ENCODE data around the gene ZXDC.

Gene ZXDC

DNA sequence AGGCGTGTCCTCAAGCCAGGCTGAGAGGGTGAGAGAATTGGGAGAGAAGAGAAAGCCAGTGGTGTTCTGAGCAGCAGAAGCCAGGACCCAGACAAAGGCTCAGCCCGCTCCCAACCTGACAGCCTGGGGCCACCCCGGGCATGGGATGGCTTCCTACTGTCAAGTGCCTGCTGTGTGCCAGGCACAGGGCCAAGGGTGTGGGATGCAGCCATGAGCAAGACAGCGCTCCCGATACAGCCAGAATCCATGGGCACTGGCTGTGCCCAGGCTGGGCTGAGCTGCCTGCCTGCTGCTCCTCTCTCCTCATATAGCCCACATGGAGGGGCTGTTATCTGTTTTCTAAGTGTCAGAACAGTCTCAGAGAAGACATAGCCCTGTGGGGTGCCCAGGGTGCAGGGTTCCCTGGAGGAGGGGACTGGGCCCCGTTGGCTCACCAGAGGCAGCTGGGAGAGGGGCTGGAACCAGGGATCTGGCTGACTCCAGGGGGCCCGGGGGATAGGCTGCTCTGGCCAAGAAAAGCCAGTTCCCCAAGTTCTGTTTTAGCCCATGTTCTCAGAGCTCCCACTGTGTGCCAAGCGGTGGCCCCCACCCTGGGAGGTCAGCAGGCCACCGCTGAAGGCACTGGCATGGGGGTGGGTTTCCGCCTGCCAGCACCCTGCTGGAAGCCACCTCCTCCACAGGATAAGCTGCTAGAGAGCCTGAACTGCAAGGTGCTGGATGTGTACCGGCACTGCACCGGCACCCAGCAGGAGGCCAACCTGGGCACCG lies 42.0 kb downstream of the ZXDC start:
- DNase-seq: no peak

DNA sequence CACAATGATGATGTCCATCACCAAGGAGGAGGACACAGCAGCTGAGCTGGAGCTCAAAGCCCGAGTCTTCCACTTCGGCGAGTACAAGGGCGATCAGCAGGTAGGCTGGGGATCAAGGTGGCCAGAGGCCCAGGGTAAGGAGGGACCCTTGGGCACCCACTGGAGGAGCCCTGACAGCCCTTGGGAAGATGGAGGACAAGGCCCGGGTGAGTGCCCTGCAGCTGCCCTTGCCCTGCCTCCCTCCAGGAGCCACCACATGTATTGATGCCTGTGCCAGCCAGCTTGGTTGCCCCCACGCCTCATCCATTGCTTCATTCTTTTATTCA lies 42.6 kb downstream of the ZXDC start:
- DNase-seq: no peak

DNA sequence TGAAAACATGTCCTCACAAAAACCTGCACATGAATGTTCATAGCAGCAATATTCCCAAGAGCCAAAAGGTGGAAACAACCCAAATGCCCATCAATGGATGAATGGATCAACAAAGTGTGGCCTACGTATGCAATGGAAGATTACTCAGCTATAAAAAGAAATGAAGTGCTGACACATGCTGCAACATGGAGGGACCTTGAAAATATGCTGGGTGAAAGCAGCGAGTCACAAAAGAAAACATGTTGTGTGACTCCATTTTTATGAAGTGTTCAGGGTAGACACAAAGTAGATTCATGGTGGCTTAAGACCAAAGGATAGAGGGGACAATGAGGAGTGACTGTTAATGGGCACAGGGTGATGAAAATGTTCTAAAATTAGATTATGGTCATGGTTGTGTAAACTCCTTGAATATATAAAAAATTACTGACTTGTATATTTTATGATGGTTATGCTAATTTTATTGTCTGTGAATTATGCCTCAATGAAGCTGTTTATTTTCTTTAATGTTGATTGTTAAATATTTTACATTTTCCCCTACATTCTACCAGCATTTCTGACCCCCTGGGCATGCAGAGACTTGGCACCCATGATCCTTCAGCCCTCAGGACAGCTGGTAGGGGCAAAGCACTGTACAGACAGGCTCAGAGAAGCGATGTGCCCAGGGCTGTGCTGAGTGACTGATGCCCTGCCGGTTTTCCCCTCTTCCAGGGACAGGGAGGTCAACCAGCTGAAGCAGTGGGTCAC lies 43.2 kb downstream of the ZXDC start:
- no peak for DNase-seq

DNA sequence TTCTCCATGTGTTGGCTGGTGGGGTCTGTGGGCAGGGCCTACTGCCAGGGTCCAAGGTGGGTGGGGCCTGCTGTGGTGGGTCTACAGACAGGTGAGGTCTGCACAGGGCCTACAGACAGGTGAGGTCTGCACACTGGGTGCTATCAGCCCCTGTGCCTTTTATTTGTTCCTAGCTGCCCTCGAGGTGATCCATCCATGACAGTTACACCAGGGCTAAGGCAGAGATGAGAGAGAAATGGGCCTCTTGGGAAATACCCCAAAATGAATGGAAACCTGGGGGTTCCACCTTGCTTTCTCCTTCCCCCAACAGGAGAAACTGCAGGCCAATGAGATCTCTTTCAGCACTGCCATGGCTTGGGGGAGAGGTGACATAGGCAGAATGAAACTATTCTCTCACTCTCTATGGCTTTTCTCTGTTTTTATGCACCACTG lies 44.6 kb downstream of the ZXDC start:
- no peak for DNase-seq

DNA sequence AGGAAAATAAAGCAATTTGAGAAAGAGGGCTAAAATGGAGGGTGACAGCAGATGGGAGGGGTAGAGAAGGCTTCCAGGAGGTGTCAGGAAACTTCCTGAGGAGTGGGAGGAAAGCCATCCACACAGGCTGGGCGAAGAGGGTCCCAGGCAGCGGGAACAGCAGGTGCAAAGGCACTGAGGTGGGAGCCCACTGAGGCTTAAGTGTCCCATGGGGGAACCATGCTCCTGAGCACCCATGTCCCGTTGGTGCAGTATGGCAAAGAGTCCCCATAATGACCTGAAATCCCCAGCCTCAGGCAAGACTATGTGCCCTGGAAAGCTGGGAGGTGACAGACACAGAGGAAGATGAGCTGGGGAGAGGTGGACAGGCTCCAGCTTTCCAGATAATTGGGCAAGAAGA lies 50.9 kb downstream of the ZXDC start:
- DNase-seq: no peak

DNA sequence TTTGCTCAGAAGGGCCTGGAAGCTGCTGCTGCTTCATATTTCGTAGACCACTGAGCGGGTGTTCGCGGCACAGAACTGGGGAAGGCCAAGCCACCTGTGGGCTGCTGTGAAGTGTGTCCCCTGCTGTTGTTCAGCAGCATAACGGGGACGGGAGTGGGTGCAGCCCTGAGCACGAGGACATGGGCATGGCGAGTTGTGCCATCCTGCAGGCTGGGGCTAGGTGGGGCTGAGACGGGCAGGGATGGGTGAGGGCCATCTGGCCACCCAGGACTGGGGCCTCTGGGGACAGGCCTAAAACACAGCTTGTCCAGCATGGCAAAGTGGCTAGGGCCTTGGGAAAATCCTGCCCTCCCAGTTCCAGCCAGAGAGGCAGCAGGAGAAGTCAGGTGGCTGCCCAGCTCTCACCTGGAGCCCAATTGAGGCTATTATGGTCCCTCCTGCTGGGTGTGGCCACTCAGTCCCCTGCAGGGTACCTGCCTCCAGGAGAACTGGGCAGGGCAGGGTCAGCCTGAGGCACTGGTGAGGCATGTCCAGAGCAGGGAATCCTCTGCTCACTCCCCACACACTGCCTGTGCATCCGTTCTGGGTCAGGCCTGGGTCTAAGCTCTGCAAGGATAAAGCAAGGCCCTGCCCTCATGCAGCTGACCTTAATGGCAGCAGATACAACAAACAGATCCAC lies 51.5 kb downstream of the ZXDC start:
- DNase-seq: no peak

DNA sequence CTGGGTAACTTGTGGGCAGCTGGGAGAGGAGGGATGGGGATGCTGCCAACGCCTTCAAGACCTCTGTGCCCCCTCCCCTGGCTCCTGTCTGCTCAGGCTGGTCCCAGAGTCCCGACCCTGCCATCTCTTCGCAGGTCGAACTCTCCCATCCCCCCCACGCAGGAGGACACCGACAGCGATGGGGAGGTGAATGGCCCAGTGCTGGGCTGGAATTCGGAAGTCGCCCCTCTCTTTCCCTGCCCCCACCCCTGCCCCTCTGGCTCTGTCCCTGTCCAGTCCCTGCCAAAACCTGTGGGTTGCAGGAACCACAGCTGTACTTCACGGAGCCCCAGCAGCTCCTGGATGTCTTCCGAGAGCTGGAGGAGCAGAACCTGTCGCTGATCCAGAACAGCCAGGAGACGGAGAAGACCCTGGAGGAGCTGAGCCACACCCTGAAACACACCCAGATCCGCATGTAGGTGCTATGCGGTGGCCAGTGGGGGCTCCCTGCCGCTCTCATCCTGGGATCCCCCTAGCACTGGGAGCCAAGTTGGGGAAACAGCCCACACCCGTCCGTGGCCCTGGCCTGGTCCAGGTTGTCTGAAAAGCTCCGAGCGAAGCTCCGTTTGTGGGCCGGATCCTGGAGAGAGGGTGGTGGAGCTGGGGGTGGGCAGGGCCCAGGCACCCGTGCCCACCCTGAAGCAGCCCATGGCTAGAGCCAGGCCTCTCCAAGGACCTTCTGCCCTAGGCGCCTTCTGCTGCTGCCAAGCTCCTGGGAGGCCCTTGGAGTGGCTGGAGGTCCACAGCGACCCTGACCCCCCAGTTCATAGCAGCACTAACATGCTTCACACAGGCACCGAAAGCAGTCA lies 52.3 kb downstream of the ZXDC start:
- no peak for DNase-seq

DNA sequence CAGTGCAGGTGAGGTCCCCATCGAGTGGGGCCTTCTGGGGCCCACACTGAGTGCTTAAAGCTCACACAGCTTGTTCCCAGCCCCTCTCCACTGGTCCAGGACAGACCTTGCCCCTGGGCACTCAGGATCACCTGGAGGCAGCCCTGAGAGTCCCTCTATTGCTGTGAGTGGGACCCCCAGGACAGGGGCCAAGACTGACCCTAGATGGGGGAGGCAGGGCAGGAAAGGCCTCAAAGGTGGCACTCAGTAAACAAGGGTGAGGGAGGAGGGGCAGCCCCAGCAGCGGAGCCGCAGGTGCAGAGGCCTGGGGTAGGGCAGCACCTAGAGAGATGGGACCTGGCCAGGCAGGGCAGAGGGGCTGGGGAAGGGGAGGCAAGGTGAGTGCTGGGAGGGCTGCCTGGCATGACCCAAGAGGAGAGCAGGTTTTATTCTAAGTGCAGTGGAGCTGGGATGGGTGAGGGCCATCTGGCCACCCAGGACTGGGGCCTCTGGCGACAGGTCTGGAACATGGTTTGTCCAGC lies 53.1 kb downstream of the ZXDC start:
- DNase-seq: no peak

DNA sequence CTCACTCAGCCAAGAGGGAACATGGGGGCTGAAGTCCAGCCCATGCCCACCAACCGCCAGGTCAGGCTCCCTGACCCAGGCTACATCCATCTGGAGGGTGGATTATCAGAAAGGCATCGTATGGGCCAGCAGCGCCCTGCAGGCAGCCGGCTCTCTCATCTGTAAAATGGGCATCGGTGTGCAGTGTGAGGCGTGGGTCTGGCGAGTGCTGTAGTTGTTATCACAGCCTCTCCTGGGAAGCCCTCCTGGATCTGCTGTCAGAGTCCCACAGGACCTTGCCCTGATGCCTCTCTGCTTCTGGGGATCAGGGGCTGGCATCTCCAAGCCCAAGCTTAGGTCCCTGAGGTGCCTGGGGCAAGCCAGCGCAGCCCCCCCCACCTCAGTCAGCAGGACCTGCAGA lies 53.6 kb downstream of the ZXDC start:
- no peak for DNase-seq

DNA sequence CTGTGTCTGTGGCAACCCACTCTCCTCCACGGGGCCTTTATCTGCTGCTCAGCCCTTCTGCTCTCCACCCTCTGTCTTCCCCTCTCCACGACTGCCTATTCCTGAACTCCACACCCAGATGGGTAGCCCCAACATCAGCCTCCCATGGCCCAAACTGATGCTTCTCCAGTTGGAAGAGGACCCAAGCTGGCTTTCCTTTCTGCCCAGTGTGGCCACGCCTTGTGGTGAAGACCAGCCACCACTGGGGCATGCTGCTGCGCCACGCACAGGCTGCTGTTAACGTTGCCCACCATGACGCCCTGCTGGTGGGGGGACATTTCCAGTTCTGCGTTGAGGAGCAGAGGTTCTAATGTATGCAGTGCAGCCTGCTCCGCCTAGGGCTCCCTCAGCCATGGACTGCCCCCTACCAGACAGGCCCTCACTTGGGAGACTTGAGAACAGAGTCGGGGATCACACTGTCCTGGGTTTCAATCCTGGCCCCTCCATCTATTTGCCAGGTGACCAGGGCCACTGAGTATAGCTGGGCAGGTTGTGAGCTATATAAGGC lies 54.0 kb downstream of the ZXDC start:
- DNase-seq: no peak

DNA sequence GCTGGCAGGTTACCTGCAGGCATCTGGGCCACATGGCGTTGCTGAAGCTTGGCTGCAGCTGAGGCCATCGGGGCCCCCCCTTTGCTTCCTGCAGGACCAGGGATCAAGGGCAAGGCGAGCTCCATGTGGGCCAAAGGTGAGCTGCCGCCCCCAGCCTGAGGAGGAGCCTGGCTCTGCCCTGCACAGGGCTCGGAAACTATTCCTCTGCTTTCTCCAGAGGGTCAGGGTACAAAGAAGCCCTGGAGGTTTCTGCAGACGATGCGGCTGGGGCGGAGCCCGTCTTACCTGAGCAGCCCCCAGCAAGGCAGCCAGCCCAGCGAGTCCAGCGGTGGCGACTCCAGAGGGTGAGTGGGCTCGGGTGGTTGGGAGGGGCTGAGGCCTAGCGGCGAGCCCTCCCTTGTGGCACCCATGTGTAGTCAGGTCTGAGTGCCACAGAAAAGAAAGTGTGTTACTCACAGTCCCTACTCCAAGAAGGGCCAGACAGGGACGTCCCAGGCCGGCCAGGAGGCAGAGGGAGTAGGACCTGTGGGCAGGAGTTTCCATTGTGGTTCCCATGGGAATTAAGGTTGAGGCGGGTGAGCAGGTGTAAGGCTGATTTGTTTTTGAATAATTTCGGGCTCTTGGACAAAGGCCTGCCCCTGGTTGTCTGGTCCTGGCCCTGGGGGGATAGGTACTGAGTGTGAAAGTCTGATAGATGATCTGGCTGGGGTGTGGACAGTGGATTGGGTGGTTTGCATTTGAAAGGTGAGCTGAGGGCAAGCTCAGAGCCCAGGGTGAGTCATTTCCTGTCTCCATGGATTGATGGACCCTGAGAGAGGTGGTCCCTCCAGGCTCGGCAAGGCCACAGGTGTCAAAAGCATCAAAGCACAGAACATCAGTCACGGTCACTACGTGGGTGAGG lies 55.6 kb downstream of the ZXDC start:
- DNase-seq: no peak

DNA sequence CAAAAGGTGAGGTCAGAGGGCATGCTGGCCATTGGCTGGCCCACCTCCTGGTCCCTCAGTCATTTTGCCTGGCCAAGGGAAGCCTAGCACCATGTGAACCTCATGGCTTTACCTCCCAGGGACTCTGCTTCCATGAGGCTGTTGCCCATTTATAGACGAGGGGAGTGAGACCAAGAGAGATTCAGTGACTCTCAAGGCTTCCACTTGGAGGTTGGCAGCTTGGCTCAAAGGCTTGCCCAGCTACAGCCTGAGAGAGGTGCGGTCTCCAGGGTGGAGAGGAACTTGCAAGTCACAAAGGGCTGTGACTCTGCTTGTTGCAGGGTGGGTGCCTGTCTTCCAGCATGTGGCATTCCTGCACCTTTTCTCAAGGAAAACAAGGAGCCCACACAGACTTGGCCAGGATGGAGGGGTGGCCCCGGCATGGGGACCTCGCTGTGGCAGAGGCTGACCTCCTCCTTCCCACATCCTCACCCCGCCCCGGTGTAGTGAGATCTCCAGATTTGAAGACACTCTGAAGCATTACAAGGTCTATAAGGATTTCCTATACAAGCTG lies 56.5 kb downstream of the ZXDC start:
- no peak for DNase-seq

DNA sequence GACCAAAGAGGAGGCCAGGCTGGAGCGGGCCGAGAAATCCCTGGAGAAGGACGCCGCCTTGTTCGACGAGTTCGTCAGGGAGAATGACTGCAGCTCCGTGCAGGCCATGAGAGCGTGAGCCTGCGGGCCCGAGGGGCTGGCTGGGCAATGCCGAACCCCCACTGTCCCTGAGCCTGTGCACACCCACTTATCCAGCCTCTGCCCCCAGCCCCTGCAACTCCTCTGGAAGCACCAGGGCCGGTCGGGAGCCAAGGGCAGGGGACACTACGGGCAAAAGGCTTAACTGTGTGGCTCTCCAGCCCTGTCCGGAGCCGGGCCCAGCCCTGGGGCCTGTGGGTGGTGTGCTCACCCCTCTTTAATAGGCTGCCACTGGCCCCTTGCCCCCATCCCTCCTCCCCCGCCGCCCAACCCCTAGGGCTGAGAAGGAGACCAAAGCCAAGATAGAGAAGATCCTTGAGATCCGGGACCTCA lies 57.0 kb downstream of the ZXDC start:
- DNase-seq: no peak

DNA sequence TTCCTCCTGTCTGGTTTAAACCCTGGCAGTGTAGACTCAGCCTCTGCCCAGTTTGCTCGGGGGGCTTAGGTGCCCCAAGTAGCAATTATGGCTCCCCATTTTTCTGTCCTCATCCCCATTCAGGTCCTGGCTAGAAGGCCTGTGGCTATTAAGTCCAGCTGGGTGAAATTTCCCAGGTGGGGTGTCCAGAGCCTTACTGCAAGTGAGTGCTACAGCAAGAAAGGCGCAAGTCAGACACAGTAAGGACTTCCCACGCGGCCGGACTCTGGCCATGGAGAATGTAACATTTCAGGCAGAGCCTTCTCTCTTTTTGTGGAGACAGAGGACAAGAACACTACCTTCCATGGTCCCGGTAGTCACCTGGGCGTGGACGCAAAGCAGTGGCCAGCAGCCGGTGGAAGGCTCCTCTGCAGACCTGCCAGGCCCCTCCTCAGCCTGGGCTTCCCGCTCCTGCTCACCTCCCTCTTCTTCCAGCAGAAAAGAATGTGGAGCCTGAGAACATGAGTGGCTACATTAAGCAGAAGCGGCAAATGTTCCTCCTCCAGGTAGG lies 57.6 kb downstream of the ZXDC start:
- no peak for DNase-seq

DNA sequence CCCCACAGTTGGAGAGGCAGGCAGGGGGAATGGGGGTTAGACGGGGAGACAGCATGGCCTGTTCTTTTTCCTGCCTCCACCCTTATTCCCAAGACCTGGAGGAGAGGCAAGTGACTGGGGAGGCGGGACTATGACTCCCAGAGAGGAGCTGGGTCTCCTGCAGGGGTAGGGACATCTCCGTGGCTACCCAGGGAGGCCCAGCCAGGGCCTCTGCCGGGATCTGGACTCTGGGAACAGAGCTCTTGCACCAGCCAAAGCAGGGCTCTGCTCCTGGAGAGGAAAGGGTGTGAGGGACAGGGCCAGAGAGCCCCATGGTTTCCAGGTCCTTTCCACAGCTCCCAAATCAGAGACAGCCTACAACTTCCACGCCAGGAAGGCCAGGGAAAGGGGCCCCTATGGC lies 58.2 kb downstream of the ZXDC start:
- DNase-seq: no peak

DNA sequence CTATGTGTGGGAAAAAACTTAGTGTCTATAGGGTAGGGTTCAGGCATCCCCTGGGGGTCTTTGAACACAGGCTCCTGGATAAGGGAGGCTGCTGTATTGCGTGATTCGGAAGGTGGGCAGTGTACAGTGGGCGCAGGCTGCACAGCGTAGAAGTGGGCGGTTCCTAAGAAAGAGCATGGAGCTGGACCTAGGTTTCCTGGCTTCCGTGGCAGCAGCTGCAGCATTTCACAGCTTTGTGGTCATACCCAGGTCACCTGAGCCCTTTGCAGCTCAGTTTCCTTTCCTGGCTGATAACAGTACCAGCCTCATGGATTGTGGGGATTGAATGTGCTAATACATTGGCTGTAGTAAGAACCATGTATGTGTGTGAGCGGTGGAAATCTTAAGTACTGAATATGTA lies 58.7 kb downstream of the ZXDC start:
- no peak for DNase-seq

DNA sequence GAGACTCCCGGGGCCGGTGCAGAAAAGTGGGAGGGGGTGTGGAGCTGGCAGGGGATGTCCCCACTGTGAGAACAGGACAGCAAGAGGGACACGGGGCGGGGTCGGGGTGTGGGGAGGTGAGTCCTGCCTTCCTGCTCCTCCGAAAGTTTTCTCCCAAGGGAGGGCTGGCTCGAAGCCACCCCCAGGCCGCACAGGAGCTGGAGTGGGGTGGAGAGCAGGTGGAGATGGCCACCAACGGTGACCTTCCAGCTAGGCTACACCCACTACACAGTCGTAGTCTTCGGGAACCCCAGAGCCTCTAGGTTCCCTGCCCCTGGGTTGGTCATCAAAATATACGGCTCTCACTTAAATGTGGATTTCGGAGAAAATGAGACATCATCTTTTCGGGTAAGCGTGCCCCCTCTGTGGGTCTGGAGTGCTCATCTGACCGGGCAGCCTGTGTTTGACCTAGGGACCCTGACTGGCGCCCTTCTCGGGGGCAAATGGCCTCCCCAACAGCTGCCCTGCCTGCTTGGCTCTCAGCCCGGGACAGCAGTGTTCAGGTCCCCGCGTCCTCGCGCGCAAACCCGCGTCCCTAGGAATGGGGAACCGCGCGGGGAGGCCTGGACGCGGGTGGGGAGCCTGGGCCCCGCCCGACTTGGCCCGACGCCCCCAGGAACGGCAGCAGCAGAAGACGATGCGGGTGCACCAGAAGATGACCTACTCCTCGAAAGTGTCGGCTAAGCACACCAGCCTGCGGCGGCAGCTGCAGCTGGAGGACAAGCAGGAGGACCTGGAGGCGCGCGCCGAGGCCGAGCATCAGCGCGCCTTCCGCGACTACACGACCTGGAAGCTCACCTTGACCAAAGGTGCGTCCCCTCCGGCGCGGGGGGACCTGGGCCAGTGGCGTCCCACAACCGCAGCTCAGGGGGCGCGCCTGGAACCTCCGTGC lies 59.8 kb downstream of the ZXDC start:
- no peak for DNase-seq

DNA sequence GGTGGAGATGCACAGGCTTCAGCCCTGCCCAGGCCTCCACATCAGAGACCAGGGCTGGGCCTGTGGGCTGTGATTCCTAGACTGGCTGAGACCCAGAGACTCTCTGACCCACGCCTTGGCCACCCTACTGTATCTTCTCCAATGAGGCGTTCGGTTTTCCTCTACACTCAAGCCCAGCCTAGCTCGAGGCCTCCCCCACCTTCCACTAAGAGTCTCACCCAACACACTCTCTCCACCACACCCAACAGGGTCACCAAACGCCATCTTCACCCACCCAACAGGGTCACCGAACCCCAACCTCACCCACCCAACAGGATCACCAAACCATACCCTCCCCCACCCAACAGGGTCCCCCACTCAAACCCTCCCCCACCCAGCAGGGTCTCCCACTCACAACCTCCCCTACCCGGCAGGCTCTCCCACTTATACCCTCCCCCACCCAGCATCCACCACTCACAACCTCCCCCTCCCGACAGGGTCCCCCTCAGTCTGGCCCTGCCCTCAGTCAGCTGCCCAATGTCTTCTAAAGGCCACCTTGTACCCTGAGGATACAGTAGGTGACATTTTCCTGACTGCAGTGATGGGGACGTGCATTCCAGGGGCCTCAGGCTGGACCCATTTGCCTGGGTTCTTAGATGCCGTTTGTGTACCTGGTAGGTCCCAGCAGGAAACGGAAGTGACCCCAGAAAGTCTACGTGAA lies 60.6 kb downstream of the ZXDC start:
- no peak for DNase-seq

DNA sequence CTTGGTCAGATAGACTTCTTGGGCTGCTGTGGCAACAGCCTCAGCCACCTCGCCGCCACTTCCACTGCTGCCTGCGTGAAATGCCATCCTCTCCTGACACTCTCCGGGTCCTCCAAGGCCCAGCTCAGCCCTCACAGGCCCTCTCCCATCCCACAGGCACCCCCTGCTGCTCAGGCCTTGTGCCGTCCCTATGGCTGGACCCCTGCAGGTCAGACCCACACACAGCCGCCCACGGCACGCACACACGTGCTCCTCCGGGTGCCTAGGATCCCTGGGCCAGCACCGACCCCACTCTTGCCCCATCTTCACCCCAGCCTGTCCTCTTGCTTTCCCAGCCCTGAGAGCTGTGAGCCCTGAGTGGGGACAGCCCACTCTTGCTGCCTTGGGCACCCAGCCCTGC lies 61.3 kb downstream of the ZXDC start:
- no peak for DNase-seq
